ENCODE data around the gene RAB26. TPM values are rescaled to one million over a fixed set of nuclear protein-coding genes. Genes with fewer than 3 reads are reported as not detected.

The RAB26 gene
- total and polyA plus RNA-seq, 2 of the 13 experiments (the other 11 are each of a cell fraction or from before 2014, with no cell fraction given) = 0.86 to 3.6 TPM

- no peak for TF ChIP-seq HNF1A (IDR thresholded peaks at IDR 0.05; ENCODE audit: low read depth)
- no peak for TF ChIP-seq HNF1A (CRISPR knock-in tag; IDR thresholded peaks at IDR 0.05; ENCODE audit: borderline replicate concordance)
Measured at GRCh38 chr16:2180461-2180860, 32.0 kb downstream of the RAB26 start (continued).

DNA sequence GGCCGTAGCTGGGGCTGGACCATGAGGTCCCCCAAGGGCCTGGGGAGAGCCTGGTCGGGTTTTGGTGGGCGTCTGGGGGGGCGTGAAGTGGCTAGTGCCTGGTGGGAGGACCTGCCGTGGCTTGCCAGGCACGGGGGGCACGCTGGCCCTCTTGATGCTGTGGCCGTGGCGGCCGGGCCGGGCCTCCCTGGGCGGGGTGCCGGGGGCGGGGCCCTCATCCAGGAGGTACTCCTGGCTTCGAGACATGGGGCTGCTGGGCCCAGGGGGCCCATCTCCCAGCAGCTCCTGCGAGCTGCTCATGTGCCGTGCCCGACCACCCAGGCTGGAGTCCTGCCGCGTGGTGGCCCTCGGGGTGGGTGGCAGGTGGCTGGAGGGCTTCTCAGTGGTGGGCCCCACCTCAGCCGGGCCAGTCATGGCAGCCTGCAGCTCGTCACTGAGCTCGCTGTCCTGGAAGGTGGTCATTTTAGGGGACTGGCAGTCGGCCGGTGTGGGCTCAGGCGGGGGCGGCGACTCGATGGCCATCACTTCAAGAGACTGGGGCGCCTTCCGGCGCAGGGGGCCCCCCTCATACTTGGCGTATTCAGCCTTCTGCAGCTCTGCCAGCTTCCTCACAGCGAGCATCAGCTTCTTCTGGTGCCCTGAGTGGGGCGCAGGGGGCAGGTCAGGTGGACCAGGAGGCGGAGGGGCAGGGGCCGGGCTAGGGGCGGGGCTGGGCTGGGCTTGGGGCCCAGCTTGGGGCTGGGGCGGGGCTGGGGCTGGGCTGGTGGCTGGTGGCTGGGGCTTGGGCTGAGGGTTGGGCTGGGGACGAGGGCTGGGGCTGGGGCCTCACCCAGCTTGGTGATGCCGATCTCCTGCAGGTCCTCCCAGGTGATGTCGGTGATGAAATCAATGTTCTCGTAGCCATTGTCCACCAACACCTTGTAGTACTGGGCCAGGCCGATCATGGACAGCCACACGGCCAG is 32.8 kb downstream of the RAB26 start:
- BruUV-seq (replicated peaks) = no TSS peak
- H3K4me1 ChIP-seq (ENCODE audit: insufficient read depth, low read length) = peaks cover 17% of the 10 kb centered on the region
- WGBS (ENCODE audit: low lambda C conversion rate) = 85% methylated on average over 9 of the region's 46 CpGs
- ATAC-seq = peak; percentile 40
- H3K36me3 ChIP-seq (replicated peaks in 1 of 2; ENCODE audit: control insufficient read depth in 1 of 2, insufficient read depth in 2 of 2, low read length in 2 of 2) = peaks cover 2 to 3% of the 10 kb centered on the region in 2 experiments; a peak in 1 of 5 replicates
- H3K79me2 ChIP-seq (ENCODE audit: insufficient read depth, low read length) = no peaks in the 10 kb centered on the region
- FAIRE-seq = no peak
- no peak overlapping the region for H3K4me2 ChIP-seq (ENCODE audit: low read depth, low read length)
- no peaks in the 10 kb centered on the region for H4K20me1 ChIP-seq (ENCODE audit: insufficient read depth, low read length)
- TF ChIP-seq KMT2B (CRISPR knock-in tag; IDR thresholded peaks at IDR 0.05) (no peak), PCBP1 (IDR thresholded peaks at IDR 0.05; ENCODE audit: borderline replicate concordance, low read depth, low read length) (0 out of 2 replicates have a peak, but pooled peaks have one; percentile 44), LCORL (IDR thresholded peaks at IDR 0.05) (no peak), LCORL (CRISPR knock-in tag; IDR thresholded peaks at IDR 0.05) (0 out of 2 replicates have a peak, but pooled peaks have one; percentile 28), ZNF816 (CRISPR knock-in tag; IDR thresholded peaks at IDR 0.05; ENCODE audit: borderline replicate concordance) (no peak), SKI (IDR thresholded peaks at IDR 0.05; ENCODE audit: partially characterized antibody) (no peak)
- no peak overlapping the region for H2AFZ ChIP-seq (ENCODE audit: low read length)
- intact Hi-C loops (cut with micrococcal nuclease; ENCODE audit: unreplicated experiment) (no loop called here), in situ Hi-C loops (cut with HindIII; ENCODE audit: extremely low pct_ligation_motif_present, low pct_unique_long_range_greater_than_20kb) (no loop called here)
- H3K9me3 ChIP-seq (ENCODE audit: low read length) = no peaks in the 10 kb centered on the region
- no peak overlapping the region for H3K9ac ChIP-seq (ENCODE audit: insufficient read depth, low read depth, low read length)
- H3K4me3 ChIP-seq (replicated peaks in 1 of 3; ENCODE audit: insufficient read depth in 1 of 3, low read depth in 2 of 3, low read length in 3 of 3) = no peak overlapping the region
- CTCF ChIA-PET (ENCODE audit: low intra/inter-chr PET ratio, low total read pairs) = no interaction called here
- no peaks in the 10 kb centered on the region for H3K27me3 ChIP-seq (ENCODE audit: control insufficient read depth in 1 of 2, insufficient read depth in 2 of 2, low read length in 2 of 2)
- POLR2A ChIA-PET = interaction anchor here (0.6 to 3.5 kb wide), 6 partner anchors 20 to 35 kb away, joined by 3 to 31 read pairs (median 4); partner anchors contain the start of gene TRAF7
- no peak overlapping the region for H3K27ac ChIP-seq (ENCODE audit: extremely low read length, insufficient read depth, low read length)
- no peak for DNase-seq (ENCODE audit: low spot score)
